ENCODE results near the gene PTPRR. TPM values are rescaled to one million over a fixed set of nuclear protein-coding genes. Genes with fewer than 3 reads are reported as not detected.

PTPRR gene
- total and polyA plus RNA-seq, 7 donors, result 0.99 to 38.6 (median 4.2) TPM

DNA sequence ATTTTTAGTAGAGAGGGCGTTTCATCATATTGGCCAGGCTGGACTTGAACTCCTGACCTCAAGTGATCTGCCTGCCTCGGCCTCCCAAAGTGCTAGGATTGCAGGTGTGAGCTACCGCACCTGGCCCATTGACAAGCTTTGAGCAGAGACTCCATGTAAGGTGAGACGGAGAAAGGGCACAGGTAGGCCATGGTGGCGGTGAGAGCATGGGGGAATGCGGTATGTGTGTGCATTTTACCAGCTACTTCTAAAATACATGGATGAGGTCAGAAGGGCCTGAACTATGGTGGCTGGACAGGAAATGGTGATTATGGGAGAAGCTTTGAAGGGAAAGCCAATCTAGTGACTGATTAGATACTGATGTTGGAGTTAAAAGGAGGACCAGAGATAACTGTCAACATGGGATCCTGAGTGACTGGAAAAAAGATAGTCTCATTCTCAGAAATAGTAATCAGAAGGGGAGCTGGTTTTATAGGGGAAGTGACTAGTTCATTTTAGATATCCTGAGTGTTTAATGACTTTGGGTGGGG, 261.4 kb downstream of the PTPRR start:
- no peak for TF ChIP-seq POLR2AphosphoS5 (IDR thresholded peaks at IDR 0.05)
- no peak for TF ChIP-seq EP300 (IDR thresholded peaks at IDR 0.05)
- TF ChIP-seq, protein P1, sequence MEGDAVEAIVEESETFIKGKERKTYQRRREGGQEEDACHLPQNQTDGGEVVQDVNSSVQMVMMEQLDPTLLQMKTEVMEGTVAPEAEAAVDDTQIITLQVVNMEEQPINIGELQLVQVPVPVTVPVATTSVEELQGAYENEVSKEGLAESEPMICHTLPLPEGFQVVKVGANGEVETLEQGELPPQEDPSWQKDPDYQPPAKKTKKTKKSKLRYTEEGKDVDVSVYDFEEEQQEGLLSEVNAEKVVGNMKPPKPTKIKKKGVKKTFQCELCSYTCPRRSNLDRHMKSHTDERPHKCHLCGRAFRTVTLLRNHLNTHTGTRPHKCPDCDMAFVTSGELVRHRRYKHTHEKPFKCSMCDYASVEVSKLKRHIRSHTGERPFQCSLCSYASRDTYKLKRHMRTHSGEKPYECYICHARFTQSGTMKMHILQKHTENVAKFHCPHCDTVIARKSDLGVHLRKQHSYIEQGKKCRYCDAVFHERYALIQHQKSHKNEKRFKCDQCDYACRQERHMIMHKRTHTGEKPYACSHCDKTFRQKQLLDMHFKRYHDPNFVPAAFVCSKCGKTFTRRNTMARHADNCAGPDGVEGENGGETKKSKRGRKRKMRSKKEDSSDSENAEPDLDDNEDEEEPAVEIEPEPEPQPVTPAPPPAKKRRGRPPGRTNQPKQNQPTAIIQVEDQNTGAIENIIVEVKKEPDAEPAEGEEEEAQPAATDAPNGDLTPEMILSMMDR (IDR thresholded peaks at IDR 0.05), result no peak
- no peak for TF ChIP-seq POLR2A (IDR thresholded peaks at IDR 0.05)
- no peaks in the 10 kb centered on the region for H3K36me3 ChIP-seq
- intact Hi-C loops (cut with DNase I), result no loop called here
- no peaks in the 10 kb centered on the region for H3K4me1 ChIP-seq
- no peak for DNase-seq
- WGBS, 2 donors, result 94 to 95% methylated on average over 6 of the region's 6 CpGs
- H3K4me3 ChIP-seq, result no peak overlapping the region
- no peak overlapping the region for H3K27ac ChIP-seq
- no peaks in the 10 kb centered on the region for H3K27me3 ChIP-seq
- H3K9me3 ChIP-seq, result no peaks in the 10 kb centered on the region

DNA sequence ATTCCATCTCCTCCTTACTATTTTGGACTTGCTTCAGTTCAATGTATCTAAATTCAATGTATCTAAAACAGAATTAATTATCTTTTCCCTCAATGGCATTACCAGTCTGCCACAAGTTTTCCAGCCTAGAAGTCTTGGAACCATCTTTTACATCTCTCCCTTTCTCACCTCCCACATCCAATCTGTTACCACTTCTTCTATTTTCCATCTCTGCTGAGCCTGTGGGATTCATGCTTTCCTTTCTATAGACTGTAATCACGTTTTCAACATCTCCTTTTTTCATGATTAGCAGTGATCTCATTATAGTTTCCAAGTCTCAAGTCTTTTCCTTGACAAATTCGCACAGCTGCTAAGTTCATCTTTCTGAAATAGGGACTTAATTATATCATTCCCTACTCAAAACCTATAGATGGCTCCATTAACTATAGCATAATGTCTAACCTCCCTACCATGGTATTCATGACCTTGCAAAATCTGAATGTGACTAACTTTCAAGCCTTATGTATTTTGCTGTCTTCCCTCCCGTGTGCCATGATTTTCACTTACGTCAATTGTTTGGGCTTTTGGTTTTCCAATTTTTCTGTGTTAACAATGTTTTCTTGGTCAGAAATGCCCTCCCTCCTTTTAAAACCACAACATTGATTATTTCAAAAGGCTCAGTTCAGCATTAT, 262.8 kb downstream of the PTPRR start:
- intact Hi-C loops (cut with DNase I), result no loop called here
- WGBS, 2 donors, result 73 to 83% methylated on average over 4 of the region's 4 CpGs

GRCh38 chr12:70652451-70652850, 268.1 kb downstream of the PTPRR start:
- intact Hi-C loops (cut with DNase I), result no loop called here
- WGBS, 2 donors, result 96 to 99% methylated on average over 1 of the region's 1 CpG
- TF ChIP-seq POLR2A (IDR thresholded peaks at IDR 0.05) (no peak), EP300 (IDR thresholded peaks at IDR 0.05) (no peak), POLR2AphosphoS5 (IDR thresholded peaks at IDR 0.05) (no peak)
- TF ChIP-seq, protein P1 (IDR thresholded peaks at IDR 0.05), result no peak

More for the DNA sequence above, 262.8 kb downstream of the PTPRR start:
- Histone ChIP-seq H3K9me3 (no peaks in the 10 kb centered on the region), H3K27ac (no peak overlapping the region), H3K4me3 (no peak overlapping the region), H3K36me3 (no peaks in the 10 kb centered on the region), H3K27me3 (no peaks in the 10 kb centered on the region), H3K4me1 (no peaks in the 10 kb centered on the region)
- no peak for DNase-seq
- TF ChIP-seq EP300 (IDR thresholded peaks at IDR 0.05) (no peak), POLR2AphosphoS5 (IDR thresholded peaks at IDR 0.05) (no peak), POLR2A (IDR thresholded peaks at IDR 0.05) (no peak)
- TF ChIP-seq, protein P1 (IDR thresholded peaks at IDR 0.05), result no peak

DNA sequence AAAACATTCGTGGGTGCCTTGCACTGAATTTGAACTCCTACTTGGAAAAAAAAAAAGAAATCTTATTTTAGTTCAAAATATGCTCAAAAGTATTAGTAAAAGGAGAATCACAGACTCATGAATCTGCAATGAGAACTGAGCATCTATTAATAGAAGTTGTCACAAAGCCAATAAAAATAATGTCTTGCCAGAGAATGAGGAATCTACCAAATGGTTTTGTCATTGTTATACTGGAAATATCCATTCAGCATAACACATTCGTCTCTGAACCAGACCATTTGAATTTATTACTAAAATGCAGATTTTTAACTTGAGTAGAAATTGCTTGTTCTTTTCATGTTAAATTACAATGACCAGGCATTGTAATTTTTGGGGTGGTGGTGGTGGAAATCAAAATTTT, 271.7 kb downstream of the PTPRR start:
- Histone ChIP-seq H3K36me3 (no peaks in the 10 kb centered on the region), H3K27me3 (no peaks in the 10 kb centered on the region), H3K27ac (no peak overlapping the region), H3K4me3 (no peak overlapping the region), H3K4me1 (peaks cover 0 to 4% (median 0%) of the 10 kb centered on the region in 4 donors), H3K9me3 (no peaks in the 10 kb centered on the region)
- 66 to 81% methylated on average over 2 of the region's 2 CpGs for WGBS, 2 donors
- TF ChIP-seq, protein P1 (IDR thresholded peaks at IDR 0.05), result no peak
- TF ChIP-seq POLR2AphosphoS5 (IDR thresholded peaks at IDR 0.05), result no peak
- TF ChIP-seq POLR2A (IDR thresholded peaks at IDR 0.05), result no peak
- no peak for TF ChIP-seq EP300 (IDR thresholded peaks at IDR 0.05)
- no peak for DNase-seq
- intact Hi-C loops (cut with DNase I), result no loop called here

More at GRCh38 chr12:70652451-70652850, 268.1 kb downstream of the PTPRR start:
- Histone ChIP-seq H3K27me3 (no peaks in the 10 kb centered on the region), H3K4me3 (no peak overlapping the region), H3K9me3 (no peaks in the 10 kb centered on the region), H3K27ac (no peak overlapping the region), H3K4me1 (no peaks in the 10 kb centered on the region), H3K36me3 (no peaks in the 10 kb centered on the region)
- no peak for DNase-seq
